Gastrocnemius medialis (tissue), 4 donors: Measurements from ENCODE around the gene NTNG1.

Experiments used
- CTCF ChIP-seq, 5 experiments: fragments of 450-650 bp in 3 of 5; fragments of 200-600 bp in 2 of 5; sonication (generic) in 2 of 5; IDR thresholded peaks in 4 of 5; conservative IDR thresholded peaks in 1 of 5; 1 replicate in 4 of 5; 2 replicates in 1 of 5; pipeline ENCODE4 v1.5.1; 2016 to 2019; ENCODE audit warnings: antibody characterized with exemption in 5 of 5, mild to moderate bottlenecking in 3 of 5, moderate library complexity in 3 of 5
- POLR2A ChIP-seq, 2 donors: fragments of 450-650 bp; IDR thresholded peaks; one replicate each; pipeline ENCODE4 v1.6.1; 2017; ENCODE audit warnings: antibody characterized with exemption in 2 of 2, mild to moderate bottlenecking in 2 of 2, moderate library complexity in 2 of 2

GRCh38 chr1:107272321-107272720 lies 131.5 kb downstream of the NTNG1 start:
- no peak for TF ChIP-seq CTCF (IDR thresholded peaks at IDR 0.05 in 4 of 5, conservative IDR thresholded peaks at IDR 0.05 in 1 of 5)
- no peak for TF ChIP-seq POLR2A (IDR thresholded peaks at IDR 0.05)
